ENCODE data around the gene EIF5B.

GRCh38 chr2:99377879-99378278 is 40.7 kb downstream of the EIF5B start:
- TF ChIP-seq CTCF (IDR thresholded peaks at IDR 0.05; ENCODE audit: insufficient read depth, low read depth, low read length) (no peak), EZH2 (IDR thresholded peaks at IDR 0.05; ENCODE audit: insufficient read depth, low read length) (no peak)

All from astrocyte (in vitro differentiated cells and primary cell).